Posterior cingulate gyrus (tissue), 11 donors: ENCODE results near the gene KDM5A.

Source experiments
- DNase-seq, 10 donors: peaks; one replicate each; pipeline versions ENCODE4 v3.0.0 to v3.0.0-alpha.2; 2020 to 2021; ENCODE audit warnings: mixed read lengths in 3 of 10
- intact Hi-C: fragments of 100-400 bp; cut with DNase I; formaldehyde crosslinking; loops from one replicate; pipeline ENCODE4 v1.15.1; 2023

KDM5A gene

GRCh38 chr12:286531-287300 lies 102.4 kb downstream of the KDM5A start:
- intact Hi-C loops = no loop called here
- DNase-seq = no peak

DNA sequence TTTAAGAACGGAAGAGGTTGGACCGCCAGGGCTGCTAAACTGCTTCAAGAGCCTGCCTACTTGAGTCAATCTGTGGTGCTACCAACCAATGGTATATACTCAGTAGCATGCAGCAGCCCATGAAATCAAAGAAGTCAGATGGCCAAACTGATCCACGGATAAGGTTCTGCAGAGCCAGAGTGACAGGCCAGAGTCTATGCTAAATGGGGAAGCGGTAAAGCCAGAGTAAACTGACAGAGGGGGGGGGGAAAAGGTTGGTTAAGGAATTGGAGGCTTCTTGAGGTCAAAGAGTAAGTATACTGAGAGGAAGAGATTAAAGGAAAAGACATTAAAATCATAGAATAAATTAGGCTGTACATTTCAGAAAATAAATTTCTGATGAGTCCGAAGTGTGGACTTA lies 111.1 kb downstream of the KDM5A start:
- intact Hi-C loops = no loop called here
- no peak for DNase-seq

DNA sequence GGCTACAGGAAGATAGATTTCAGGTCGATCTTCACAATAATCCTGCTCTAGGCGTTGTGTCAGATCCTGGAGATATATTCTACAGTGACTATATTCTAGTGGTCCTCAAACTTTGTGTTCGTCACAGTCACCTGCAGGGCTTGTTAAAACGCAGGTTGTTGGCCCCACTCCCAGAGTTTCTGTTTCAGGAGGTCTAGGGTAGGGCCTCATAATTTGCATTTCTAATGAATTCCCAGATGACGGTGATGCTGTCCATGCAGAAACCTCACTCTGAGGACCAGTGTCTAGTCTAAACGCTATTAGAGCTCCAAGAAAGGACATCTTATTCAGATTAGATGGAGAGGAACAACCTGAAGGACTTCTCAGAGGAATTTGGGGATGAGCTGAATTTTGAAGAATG lies 113.3 kb downstream of the KDM5A start:
- intact Hi-C loops = no loop called here
- no peak for DNase-seq

GRCh38 chr12:273382-273781 lies 115.7 kb downstream of the KDM5A start:
- DNase-seq = no peak
- intact Hi-C loops = no loop called here

DNA sequence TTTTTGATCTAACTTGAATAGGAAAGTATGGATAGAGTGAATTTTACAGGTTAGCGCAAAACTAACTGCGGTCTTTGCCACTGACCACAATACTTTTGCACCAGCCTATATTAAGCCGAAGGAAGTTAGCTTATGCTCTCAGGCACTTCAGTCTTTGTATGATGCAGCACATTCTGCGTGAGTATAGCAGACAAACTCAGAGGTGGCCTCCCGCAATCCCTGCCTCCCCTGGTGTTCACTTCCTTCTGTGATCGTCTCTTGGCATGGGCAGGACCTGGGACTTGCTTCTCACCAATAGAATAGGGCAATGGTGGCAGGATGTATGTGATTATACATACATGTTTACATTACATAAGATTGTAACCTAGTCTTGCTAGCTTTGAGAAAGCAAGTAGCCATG lies 116.2 kb downstream of the KDM5A start:
- no peak for DNase-seq
- intact Hi-C loops = no loop called here

DNA sequence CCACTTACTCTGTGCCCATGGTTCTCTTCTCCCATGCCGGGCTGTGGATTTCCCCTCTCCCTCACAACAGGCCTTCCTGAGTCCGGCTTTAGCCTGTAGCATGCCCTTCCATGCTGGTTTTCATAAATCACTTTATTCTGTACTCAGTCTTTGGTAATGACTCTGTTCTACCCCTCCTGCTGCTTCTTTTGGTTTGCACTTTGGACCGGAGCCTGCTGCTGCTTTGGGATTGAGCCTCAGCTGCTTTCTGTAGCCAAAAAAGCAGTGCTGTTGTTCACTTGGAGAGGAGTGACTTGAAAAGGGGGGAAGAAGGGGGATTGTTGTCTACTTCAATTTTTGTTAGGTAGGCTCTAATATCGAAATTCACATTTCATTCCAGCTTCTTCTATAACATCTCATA lies 118.0 kb downstream of the KDM5A start:
- intact Hi-C loops = no loop called here
- DNase-seq = peak in 1 of 10 donors; percentile 22

- intact Hi-C loops = no loop called here
- DNase-seq = peak in 6 of 10 donors; percentile 22 to 93 (median 59)
Observed at GRCh38 chr12:269191-269590, 119.9 kb downstream of the KDM5A start.

- intact Hi-C loops = no loop called here
Observed at GRCh38 chr12:268483-268840, 120.7 kb downstream of the KDM5A start.

GRCh38 chr12:267581-268482 lies 121.3 kb downstream of the KDM5A start:
- DNase-seq = peak in 1 of 10 donors; percentile 72
- intact Hi-C loops = no loop called here

More at GRCh38 chr12:268483-268840, 120.7 kb downstream of the KDM5A start:
- no peak for DNase-seq

GRCh38 chr12:265096-265495 lies 124.0 kb downstream of the KDM5A start:
- intact Hi-C loops = no loop called here
- no peak for DNase-seq

DNA sequence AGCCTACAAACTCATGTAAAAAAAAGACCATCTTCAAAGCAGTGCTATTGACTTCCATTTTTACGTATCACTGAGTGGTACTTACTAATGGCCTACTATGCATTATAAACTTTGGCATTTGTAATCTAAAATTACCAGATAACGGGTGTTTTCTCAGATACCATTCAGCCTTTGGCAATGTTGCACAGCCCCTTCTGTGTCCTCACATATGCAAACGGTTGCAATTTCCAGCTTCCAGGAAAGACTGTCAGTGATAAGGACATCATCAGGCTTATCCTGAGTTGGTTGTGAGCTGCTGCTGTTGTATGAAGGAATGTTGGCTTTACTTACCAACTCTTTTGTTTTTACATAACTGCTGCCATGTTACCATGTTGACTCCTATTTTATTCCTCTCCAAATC lies 124.9 kb downstream of the KDM5A start:
- DNase-seq = no peak
- intact Hi-C loops = no loop called here

DNA sequence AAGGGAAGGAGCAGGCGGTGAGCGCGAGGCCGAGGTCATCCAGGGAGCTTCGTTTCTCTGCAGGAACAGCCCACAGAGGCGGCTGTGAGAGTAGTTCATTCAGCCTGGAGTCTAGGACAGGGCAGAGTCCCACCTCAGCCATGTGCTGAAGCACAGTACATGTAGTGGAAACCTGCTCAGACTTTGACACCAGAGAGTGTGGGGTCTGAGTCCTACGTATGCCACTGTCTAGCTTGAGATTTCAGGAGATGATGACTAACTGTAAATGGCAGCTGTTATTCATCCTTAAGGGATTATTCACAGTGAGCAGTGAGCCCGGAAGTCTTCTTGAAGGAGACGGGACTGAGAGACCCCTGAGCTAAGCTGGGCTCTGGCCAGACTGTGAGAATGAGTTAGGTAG lies 125.5 kb downstream of the KDM5A start:
- DNase-seq = no peak
- intact Hi-C loops = no loop called here

GRCh38 chr12:262817-263216 lies 126.3 kb downstream of the KDM5A start, which contains the start of gene SLC6A13:
TSS of gene SLC6A13 (minus strand) at chr12:262836. CDS start at chr12:260052, 2,784 bp downstream.
- no peak for DNase-seq
- intact Hi-C loops = no loop called here

DNA sequence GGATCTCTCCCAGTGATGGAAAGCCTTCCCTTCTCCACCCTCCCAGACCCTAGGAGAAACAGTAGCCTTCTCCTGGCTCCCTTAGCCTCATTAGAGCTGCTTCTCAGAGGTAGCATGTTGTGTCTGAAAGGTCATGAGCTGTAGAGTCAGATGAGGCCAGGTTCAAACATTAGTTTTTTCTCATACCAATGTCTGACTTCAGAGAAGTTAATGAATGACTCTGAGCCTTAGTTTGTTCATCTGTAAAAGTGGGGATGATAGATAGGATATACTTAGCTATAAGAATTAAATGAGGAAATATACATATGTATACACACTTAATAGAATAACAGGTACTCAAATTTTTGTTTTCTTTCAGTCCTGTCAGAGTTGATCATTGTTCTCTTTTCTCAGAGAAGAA lies 127.0 kb downstream of the KDM5A start:
- intact Hi-C loops = no loop called here
- no peak for DNase-seq

DNA sequence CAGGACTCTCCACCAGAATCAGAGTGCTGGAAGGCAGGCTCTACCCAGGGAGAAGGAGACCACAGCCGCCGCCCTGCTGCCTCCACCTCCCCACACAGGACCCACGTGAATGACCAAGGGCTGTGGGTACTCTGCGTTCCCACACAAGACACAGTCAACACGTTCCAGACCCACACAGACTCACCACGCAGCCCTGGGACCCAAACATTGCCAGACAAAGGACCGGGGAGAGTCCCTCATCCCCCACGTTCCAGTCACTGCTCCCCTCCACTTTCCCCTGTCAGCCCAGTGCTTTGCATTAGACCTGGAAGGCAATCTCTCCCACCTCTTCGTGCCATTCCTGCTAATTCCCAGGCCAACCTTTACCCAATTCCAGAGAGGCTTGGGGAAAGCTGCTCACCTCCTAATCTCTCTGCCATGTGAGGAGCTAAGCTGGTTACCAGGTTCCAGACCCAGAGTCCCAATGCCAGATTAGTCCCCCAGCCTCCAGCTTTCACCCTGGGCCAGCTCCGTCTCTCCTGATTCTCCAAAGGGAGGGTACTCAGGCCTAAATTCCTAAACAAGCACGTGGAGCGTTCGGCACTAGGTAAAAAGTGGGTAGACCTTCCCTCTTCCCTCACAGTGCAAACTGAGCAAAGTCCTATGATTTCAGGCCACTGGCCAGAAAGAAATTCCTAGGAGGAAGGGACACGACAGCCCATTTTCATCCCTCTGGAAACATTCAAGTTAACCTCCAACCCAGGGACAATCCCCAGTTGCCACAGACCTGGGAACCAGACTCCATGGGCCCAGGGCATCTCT lies 131.4 kb downstream of the KDM5A start:
- no peak for DNase-seq
- intact Hi-C loops = no loop called here

- intact Hi-C loops = no loop called here
- no peak for DNase-seq
Observed at GRCh38 chr12:256958-257357, 132.2 kb downstream of the KDM5A start.

GRCh38 chr12:256225-256624 lies 132.9 kb downstream of the KDM5A start:
- DNase-seq = no peak
- intact Hi-C loops = no loop called here

- DNase-seq = no peak
- intact Hi-C loops = no loop called here
Observed at GRCh38 chr12:254912-255311, 134.2 kb downstream of the KDM5A start.

DNA sequence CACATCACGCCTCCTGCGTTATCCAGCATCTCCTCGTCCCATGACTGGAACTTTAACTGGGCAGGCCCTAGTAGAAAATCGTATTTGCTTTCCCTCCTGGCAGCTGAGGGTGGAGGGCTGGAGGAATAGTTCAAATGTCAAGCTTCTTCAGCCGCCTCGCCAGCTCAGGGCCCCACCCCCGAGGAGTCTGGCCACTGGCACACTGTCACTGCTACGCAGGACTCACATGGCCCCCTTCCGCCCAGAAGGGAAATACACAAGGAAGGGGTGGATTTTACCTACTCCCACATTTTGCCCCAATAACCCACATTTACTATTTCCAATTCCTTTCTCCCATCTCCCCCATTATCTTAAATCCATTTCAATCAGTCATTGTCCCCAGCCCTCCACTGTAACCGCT lies 135.1 kb downstream of the KDM5A start:
- intact Hi-C loops = no loop called here
- no peak for DNase-seq

DNA sequence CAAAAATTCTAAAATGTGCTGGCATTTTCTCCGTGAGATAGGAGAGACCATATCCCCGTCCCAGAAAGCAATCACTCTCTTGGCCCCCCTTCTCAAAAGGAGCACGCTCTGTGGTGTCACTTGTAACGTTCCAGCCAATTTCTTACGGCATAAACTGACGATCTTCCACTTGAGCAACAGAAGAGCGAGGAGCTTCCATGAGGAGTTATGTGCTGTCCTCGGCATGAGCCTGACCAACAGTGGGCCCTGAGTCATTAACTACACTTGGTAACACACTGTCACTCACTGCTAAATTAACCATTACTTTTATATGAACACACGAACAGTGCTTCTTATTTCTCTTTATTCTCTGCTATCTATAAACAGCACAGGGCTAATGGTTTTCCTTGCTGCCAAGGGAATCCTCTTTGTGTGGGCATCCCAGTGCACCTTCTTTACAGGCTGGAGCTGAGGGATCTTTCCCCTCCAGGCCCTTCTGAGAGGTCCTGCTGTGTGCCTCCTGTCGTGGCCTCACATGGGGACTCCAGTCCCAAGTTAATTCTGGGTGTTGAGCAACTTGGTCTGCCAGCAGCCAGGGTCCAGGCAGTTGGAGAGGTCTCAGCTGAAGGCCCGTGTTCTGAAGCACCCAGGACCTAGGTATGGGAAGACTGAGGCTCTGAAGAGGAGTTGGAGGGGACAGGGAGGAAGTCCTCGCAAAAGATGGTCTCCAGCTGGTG lies 135.8 kb downstream of the KDM5A start:
- no peak for DNase-seq
- intact Hi-C loops = no loop called here
